H1 (cell line): ENCODE data around the gene TLE1. TPM values are rescaled to one million over a fixed set of nuclear protein-coding genes. Genes with fewer than 3 reads are reported as not detected.

ENCODE experiments used
- CTCF ChIA-PET: fragments of 300-600 bp; sonication (Branson Sonifier 250); formaldehyde crosslinking; loops from one replicate; lab custom pipeline; 2021; ENCODE audit not compliant: partially characterized antibody; lab: Charles Lee
- POLR2A ChIA-PET: fragments of 300-600 bp; sonication (Branson Sonifier 250); formaldehyde crosslinking; loops from one replicate; lab custom pipeline; 2021; ENCODE audit warnings: inconsistent platforms; ENCODE audit not compliant: partially characterized antibody; lab: Charles Lee
- DNase-seq, 2 experiments: peaks; one replicate each; pipeline versions ENCODE4 v3.0.0 to v3.0.0-alpha.2; 2010 to 2022; ENCODE audit warnings: low spot score in 2 of 2, low read depth in 1 of 2, mixed read lengths in 1 of 2
- FAIRE-seq: peaks from 2 replicates; lab custom pipeline; 2011; peaks lifted over from hg19 to GRCh38; lab: Jason Lieb, UNC
- H2AFZ ChIP-seq: 2 replicates; pipeline ENCODE4 v1.8.1; 2012; ENCODE audit warnings: low read length, inconsistent platforms
- H2AK5ac ChIP-seq: 2 replicates; pipeline ENCODE4 v1.6.1; 2013; ENCODE audit warnings: low read depth, low read length
- H2BK120ac ChIP-seq: replicated peaks from 2 replicates; pipeline ENCODE3; 2013; ENCODE audit warnings: low read depth, low read length, inconsistent platforms
- H2BK12ac ChIP-seq: 2 replicates; pipeline ENCODE4 v1.6.1; 2013; ENCODE audit warnings: low read depth, low read length
- H2BK15ac ChIP-seq: 2 replicates; pipeline ENCODE4 v1.6.1; 2013; ENCODE audit warnings: low read length
- H2BK20ac ChIP-seq: 2 replicates; pipeline ENCODE4 v1.6.1; 2013; ENCODE audit warnings: low read length
- H2BK5ac ChIP-seq: 2 replicates; pipeline ENCODE4 v1.6.1; 2013; ENCODE audit warnings: low read depth, low read length
- H3K14ac ChIP-seq: 2 replicates; pipeline ENCODE4 v1.6.1; 2013; ENCODE audit warnings: inconsistent platforms; ENCODE audit not compliant: insufficient read length
- H3K18ac ChIP-seq: 2 replicates; pipeline ENCODE4 v1.6.1; 2013; ENCODE audit warnings: low read length; ENCODE audit errors: extremely low read depth
- H3K23ac ChIP-seq: 2 replicates; pipeline ENCODE4 v1.6.1; 2013; ENCODE audit warnings: inconsistent platforms; ENCODE audit not compliant: insufficient read length
- H3K23me2 ChIP-seq: 2 replicates; pipeline ENCODE4 v1.6.1; 2013; ENCODE audit warnings: low read depth, low read length
- H3K27ac ChIP-seq: 2 replicates; pipeline ENCODE4 v1.6.1; 2011; ENCODE audit warnings: low read depth, low read length, inconsistent platforms
- H3K27me3 ChIP-seq, 4 experiments: replicated peaks in 1 of 4; 1 replicate in 1 of 4; 2 replicates in 3 of 4; pipeline versions ENCODE4 v1.6.1 to v1.8.1; 2011 to 2013; ENCODE audit warnings: low read length in 3 of 4, mild to moderate bottlenecking in 3 of 4, inconsistent platforms in 2 of 4, mixed read lengths in 2 of 4, moderate library complexity in 1 of 4; ENCODE audit not compliant: control insufficient read depth in 3 of 4, insufficient read depth in 3 of 4; ENCODE audit errors: extremely low read depth in 1 of 4
- H3K36me3 ChIP-seq, 4 experiments: 2 replicates each; pipeline versions ENCODE4 v1.6.1 to v1.8.1; 2011 to 2013; ENCODE audit warnings: mild to moderate bottlenecking in 4 of 4, low read length in 3 of 4, moderate library complexity in 2 of 4, control low read depth in 1 of 4, inconsistent platforms in 1 of 4; ENCODE audit not compliant: insufficient read depth in 4 of 4, control insufficient read depth in 2 of 4
- H3K4ac ChIP-seq: replicated peaks from 2 replicates; pipeline ENCODE3; 2013; ENCODE audit warnings: low read length, low read depth, mixed read lengths, inconsistent platforms; ENCODE audit not compliant: insufficient read length
- H3K4me1 ChIP-seq, 4 experiments: replicated peaks in 1 of 4; 1 replicate in 1 of 4; 2 replicates in 3 of 4; pipeline versions ENCODE4 v1.6.1 to v1.8.1; 2011 to 2013; ENCODE audit warnings: low read length in 3 of 4, inconsistent platforms in 2 of 4, mixed read lengths in 1 of 4; ENCODE audit not compliant: insufficient read depth in 4 of 4, control insufficient read depth in 3 of 4
- H3K4me2 ChIP-seq, 2 experiments: 2 replicates each; pipeline versions ENCODE4 v1.6.1 to v1.8.1; 2011 to 2013; ENCODE audit warnings: low read depth in 2 of 2, low read length in 2 of 2, control low read depth in 1 of 2, inconsistent platforms in 1 of 2, mild to moderate bottlenecking in 1 of 2; ENCODE audit not compliant: insufficient read depth in 1 of 2
- H3K4me3 ChIP-seq, 4 experiments: fragments of 200-600, 300-600 bp in 1 of 4; sonication (generic), shearing (Covaris generic), sonication (Bioruptor Twin) in 1 of 4; 2 replicates each; pipeline versions ENCODE4 v1.5.1 to v1.8.1; 2011 to 2016; ENCODE audit warnings: low read length in 4 of 4, low read depth in 3 of 4, control low read depth in 2 of 4, inconsistent platforms in 2 of 4, mild to moderate bottlenecking in 2 of 4, mixed read lengths in 1 of 4, moderate library complexity in 1 of 4; ENCODE audit not compliant: insufficient read depth in 2 of 4; ENCODE audit errors: extremely low read depth in 1 of 4
- H3K56ac ChIP-seq: replicated peaks from 2 replicates; pipeline ENCODE3; 2013; ENCODE audit warnings: low read depth, mild to moderate bottlenecking, mixed read lengths, low read length, inconsistent platforms; ENCODE audit not compliant: insufficient read length
- H3K79me1 ChIP-seq: 2 replicates; pipeline ENCODE4 v1.6.1; 2013; ENCODE audit warnings: low read depth, low read length, control low read depth
- H3K79me2 ChIP-seq, 2 experiments: 2 replicates each; pipeline versions ENCODE4 v1.6.1 to v1.8.1; 2012 to 2013; ENCODE audit warnings: low read length in 2 of 2, mild to moderate bottlenecking in 2 of 2, inconsistent platforms in 1 of 2; ENCODE audit not compliant: insufficient read depth in 2 of 2, control insufficient read depth in 1 of 2
- H3K9ac ChIP-seq, 4 experiments: replicated peaks in 1 of 4; 1 replicate in 1 of 4; 2 replicates in 3 of 4; pipeline versions ENCODE4 v1.6.1 to v1.8.1; 2011 to 2013; ENCODE audit warnings: low read depth in 3 of 4, low read length in 3 of 4, control low read depth in 2 of 4, mild to moderate bottlenecking in 2 of 4, moderate library complexity in 2 of 4, inconsistent platforms in 1 of 4; ENCODE audit errors: extremely low read depth in 1 of 4
- H3K9me3 ChIP-seq, 2 experiments: 2 replicates each; pipeline versions ENCODE4 v1.6.1 to v1.8.1; 2012 to 2013; ENCODE audit warnings: mild to moderate bottlenecking in 2 of 2, moderate library complexity in 2 of 2, control low read depth in 1 of 2, inconsistent platforms in 1 of 2, low read depth in 1 of 2, low read length in 1 of 2, mixed read lengths in 1 of 2; ENCODE audit not compliant: insufficient read depth in 2 of 2
- H4K20me1 ChIP-seq, 2 experiments: replicated peaks in 1 of 2; 2 replicates each; pipeline versions ENCODE3 to v1.8.1; 2011 to 2013; ENCODE audit warnings: inconsistent platforms in 2 of 2, low read length in 2 of 2, mild to moderate bottlenecking in 1 of 2; ENCODE audit not compliant: insufficient read depth in 2 of 2, control insufficient read depth in 1 of 2
- H4K5ac ChIP-seq: 2 replicates; pipeline ENCODE4 v1.6.1; 2013; ENCODE audit warnings: low read length, low read depth, mixed read lengths, inconsistent platforms; ENCODE audit not compliant: insufficient read length
- H4K8ac ChIP-seq: 2 replicates; pipeline ENCODE4 v1.8.0; 2013; ENCODE audit warnings: mild to moderate bottlenecking, moderate library complexity, low read length, inconsistent platforms; ENCODE audit not compliant: insufficient read depth; ENCODE audit errors: extremely low read depth
- H4K91ac ChIP-seq: replicated peaks from 2 replicates; pipeline ENCODE3; 2013; ENCODE audit warnings: low read length, mixed read lengths, inconsistent platforms; ENCODE audit not compliant: insufficient read length
- POLR2A ChIP-seq, 2 experiments: IDR thresholded peaks; 1 replicate in 1 of 2; 2 replicates in 1 of 2; pipeline ENCODE4 v1.6.1; 2011; ENCODE audit warnings: low read depth in 2 of 2, low read length in 2 of 2, mild to moderate bottlenecking in 2 of 2; ENCODE audit errors: control extremely low read depth in 1 of 2
- RAD21 ChIP-seq, 2 experiments: IDR thresholded peaks in 1 of 2; conservative IDR thresholded peaks in 1 of 2; 2 replicates each; pipeline ENCODE4 v1.6.1; 2011; ENCODE audit warnings: low read depth in 2 of 2, low read length in 2 of 2, improper control_type of control experiment in 1 of 2, inconsistent platforms in 1 of 2, mild to moderate bottlenecking in 1 of 2, moderate library complexity in 1 of 2
- SIN3A ChIP-seq, 2 experiments: IDR thresholded peaks in 1 of 2; conservative IDR thresholded peaks in 1 of 2; 2 replicates each; pipeline ENCODE4 v1.6.1; 2011 to 2012; ENCODE audit warnings: low read length in 2 of 2, improper control_type of control experiment in 1 of 2, low read depth in 1 of 2, mild to moderate bottlenecking in 1 of 2
- TAF7 ChIP-seq: optimal IDR thresholded peaks from 2 replicates; pipeline ENCODE3; 2011; ENCODE audit warnings: low read depth, mild to moderate bottlenecking, inconsistent platforms, low read length, moderate library complexity, borderline replicate concordance
- WGBS, 2 experiments: shearing (Covaris generic) in 1 of 2; methylation state at CpG; one replicate each; pipeline versions ENCODE4 v1.1.6 to v1.1.7; 2013 to 2015; ENCODE audit warnings: low lambda C conversion rate in 2 of 2, mixed read lengths in 2 of 2, inconsistent platforms in 1 of 2, low coverage in 1 of 2, missing lambda C conversion rate in 1 of 2; ENCODE audit not compliant: insufficient replicate concordance in 2 of 2, insufficient coverage in 1 of 2, insufficient read length in 1 of 2; ENCODE audit errors: extremely low coverage in 1 of 2, missing lambda C conversion rate in 1 of 2; 5-methylcytosine and 5-hydroxymethylcytosine counted together
- polyA plus RNA-seq, 7 experiments: library from polyadenylated mRNA; depleted of rRNA in 3 of 7; stranded (reverse) in 5 of 7; unstranded in 2 of 7; fragments of >200 nt in 5 of 7; fragments of 200-250 nt in 2 of 7; gene quantifications; 1 replicate in 5 of 7; 2 replicates in 1 of 7; 4 replicates in 1 of 7; pipeline versions ENCODE4 v1.2.1 to v1.2.3, GENCODE V29; 2011 to 2013; ENCODE audit warnings: missing spikeins in 2 of 7, mixed read lengths in 2 of 7
- total RNA-seq: library from RNA; stranded (reverse); fragmentation: NEBNext Ultra II Directional; extraction: Animal tissue kit (Norgen Biotek cat#: 25700); gene quantifications from 2 replicates; pipeline ENCODE4 v1.2.1, GENCODE V29; 2021

Gene TLE1
- total and polyA plus RNA-seq, 2 of the 8 experiments (the other 6 are each of a cell fraction or from before 2014, with no cell fraction given) = 81.8 to 91.6 TPM

- Histone ChIP-seq H3K18ac (no peak overlapping the region), H2BK5ac (no peak overlapping the region), H3K23ac (no peak overlapping the region), H3K36me3 (peaks cover 23 to 76% (median 66%) of the 10 kb centered on the region in 4 experiments), H4K20me1 (no peaks in the 10 kb centered on the region), H3K4ac (no peak overlapping the region), H3K23me2 (no peaks in the 10 kb centered on the region; the same call in 1 of the 2 replicates), H3K79me1 (no peaks in the 10 kb centered on the region; the same call in 1 of the 2 replicates), H4K8ac (no peak overlapping the region), H3K27ac (no peak overlapping the region), H3K4me1 (0 out of 7 replicates have a peak, but pooled peaks cover 0 to 2% (median 0%) of the 10 kb centered on the region in 4 experiments), H4K5ac (no peak overlapping the region), H2BK15ac (no peak overlapping the region), H3K9ac (no peak overlapping the region), H3K56ac (no peak overlapping the region), H3K9me3 (no peaks in the 10 kb centered on the region), H2BK120ac (no peak overlapping the region), H3K27me3 (no peaks in the 10 kb centered on the region), H2AK5ac (no peak overlapping the region), H3K4me3 (no peak overlapping the region), H2BK12ac (no peak overlapping the region), H3K4me2 (no peak overlapping the region), H3K79me2 (0 out of 4 replicates have a peak, but pooled peaks cover 0 to 3% of the 10 kb centered on the region in 2 experiments), H3K14ac (no peak overlapping the region), H2BK20ac (no peak overlapping the region), H4K91ac (no peak overlapping the region), H2AFZ (no peak overlapping the region)
- FAIRE-seq (no peak), DNase-seq (no peak)
- TF ChIP-seq SIN3A (conservative IDR thresholded peaks at IDR 0.05 in 1 of 2, IDR thresholded peaks at IDR 0.05 in 1 of 2; ENCODE audit: low read depth in 1 of 2, low read length in 2 of 2) (no peak), POLR2A (IDR thresholded peaks at IDR 0.05; ENCODE audit: control extremely low read depth in 1 of 2, low read depth in 2 of 2, low read length in 2 of 2) (no peak), TAF7 (no peak), RAD21 (IDR thresholded peaks at IDR 0.05 in 1 of 2, conservative IDR thresholded peaks at IDR 0.05 in 1 of 2; ENCODE audit: low read depth in 2 of 2, low read length in 2 of 2) (no peak)
- 91% methylated on average over 1 of the region's 1 CpG; no CpG with 5 or more reads in 1 of the 2 experiments for WGBS, 2 experiments
- CTCF ChIA-PET = interaction anchor here (1.0 kb wide), 1 partner anchor 603 kb away, joined by 3 read pairs; no protein-coding TSS in a partner anchor
- POLR2A ChIA-PET = interaction anchor here (2.4 kb wide), 1 partner anchor 10 kb away, joined by 8 read pairs; no protein-coding TSS in a partner anchor
These were observed 102.6 kb downstream of the TLE1 start for GRCh38 chr9:81586786-81587185.
